Loucy (cell line): ENCODE measurements around the gene CDCP2.

Source experiments
- H2AFZ ChIP-seq: fragments of 200-600 bp; sonication (generic); 2 replicates; pipeline ENCODE4 v1.6.0; 2016; ENCODE audit warnings: antibody characterized with exemption, mild to moderate bottlenecking, low read length, moderate library complexity
- H3F3A ChIP-seq: fragments of 200-600 bp; 2 replicates; pipeline ENCODE4 v1.6.0; 2016; ENCODE audit warnings: antibody characterized with exemption, low read depth, mild to moderate bottlenecking
- H3K27me3 ChIP-seq: fragments of 200-600 bp; sonication (generic); 2 replicates; pipeline ENCODE4 v1.6.1; 2014; ENCODE audit warnings: low read length, mild to moderate bottlenecking; ENCODE audit not compliant: insufficient read depth, poor library complexity, severe bottlenecking
- H3K36me3 ChIP-seq: fragments of 200-600 bp; sonication (generic); 2 replicates; pipeline ENCODE4 v1.6.1; 2016; ENCODE audit warnings: low read length; ENCODE audit not compliant: insufficient read depth
- H3K4me1 ChIP-seq: fragments of 200-600 bp; sonication (generic); 2 replicates; pipeline ENCODE4 v1.5.1; 2014; ENCODE audit warnings: low read length, mild to moderate bottlenecking; ENCODE audit not compliant: insufficient read depth, poor library complexity, severe bottlenecking
- H3K4me2 ChIP-seq: fragments of 200-600 bp; sonication (generic); 2 replicates; pipeline ENCODE4 v1.6.0; 2014; ENCODE audit warnings: antibody characterized with exemption, low read length, low read depth, mild to moderate bottlenecking; ENCODE audit not compliant: poor library complexity, severe bottlenecking
- H3K4me3 ChIP-seq: fragments of 200-600 bp; sonication (generic); 2 replicates; pipeline ENCODE4 v1.5.1; 2014; ENCODE audit warnings: low read length, mild to moderate bottlenecking, mixed read lengths; ENCODE audit not compliant: poor library complexity, severe bottlenecking
- H3K79me2 ChIP-seq: fragments of 200-600 bp; sonication (generic); 2 replicates; pipeline ENCODE4 v1.6.1; 2014; ENCODE audit warnings: low read length; ENCODE audit not compliant: insufficient read depth
- H3K9ac ChIP-seq: fragments of 200-600 bp; sonication (generic); 2 replicates; pipeline ENCODE4 v1.6.0; 2014; ENCODE audit warnings: mild to moderate bottlenecking, low read depth, low read length, moderate library complexity; ENCODE audit not compliant: poor library complexity, severe bottlenecking
- H3K9me2 ChIP-seq: fragments of 200-600 bp; sonication (generic); replicated peaks from 2 replicates; pipeline ENCODE4 v1.6.1; 2016; ENCODE audit warnings: low read depth, low read length, mixed read lengths
- H3K9me3 ChIP-seq: fragments of 200-600 bp; sonication (generic); 2 replicates; pipeline ENCODE4 v1.6.1; 2014; ENCODE audit warnings: mild to moderate bottlenecking, antibody characterized with exemption, low read length, low read depth; ENCODE audit not compliant: insufficient read depth
- H4K20me1 ChIP-seq: fragments of 200-600 bp; sonication (generic); 2 replicates; pipeline ENCODE4 v1.6.0; 2014; ENCODE audit warnings: antibody characterized with exemption, low read length, mild to moderate bottlenecking; ENCODE audit not compliant: insufficient read depth, poor library complexity, severe bottlenecking
- EZH2phosphoT487 ChIP-seq: fragments of 200-600 bp; IDR thresholded peaks from 2 replicates; pipeline ENCODE4 v1.6.1; 2018; ENCODE audit warnings: antibody characterized with exemption, mild to moderate bottlenecking, moderate library complexity, borderline replicate concordance
- TF ChIP-seq, protein P1 (sequence below): fragments of 200-600 bp; sonication (generic); conservative IDR thresholded peaks from 2 replicates; pipeline ENCODE4 v1.5.1; 2014; ENCODE audit warnings: mild to moderate bottlenecking, antibody characterized with exemption, low read length

The CDCP2 gene

DNA sequence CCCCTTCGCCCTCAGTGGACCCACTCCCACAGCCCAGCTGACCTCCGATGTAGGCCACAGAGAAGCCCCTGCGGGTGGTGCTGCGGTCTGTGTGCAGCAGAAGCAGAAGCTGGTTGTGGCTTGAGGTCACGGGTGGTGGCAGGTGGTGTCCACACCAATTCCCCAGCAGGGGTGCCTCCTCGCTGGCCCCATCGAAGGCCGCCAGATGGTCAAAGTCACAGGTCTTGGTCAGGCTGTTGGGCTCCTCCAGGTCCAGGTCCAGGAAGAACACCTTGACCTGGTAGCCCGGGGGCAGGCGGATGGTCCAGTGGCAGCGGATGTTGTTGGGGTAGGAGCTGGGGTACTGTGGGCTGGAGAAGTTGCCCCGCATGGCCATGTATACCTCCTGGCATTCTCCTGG is 13.1 kb downstream of the CDCP2 start:
- H3F3A ChIP-seq = no peaks in the 10 kb centered on the region
- H3K9ac ChIP-seq = no peak overlapping the region

DNA sequence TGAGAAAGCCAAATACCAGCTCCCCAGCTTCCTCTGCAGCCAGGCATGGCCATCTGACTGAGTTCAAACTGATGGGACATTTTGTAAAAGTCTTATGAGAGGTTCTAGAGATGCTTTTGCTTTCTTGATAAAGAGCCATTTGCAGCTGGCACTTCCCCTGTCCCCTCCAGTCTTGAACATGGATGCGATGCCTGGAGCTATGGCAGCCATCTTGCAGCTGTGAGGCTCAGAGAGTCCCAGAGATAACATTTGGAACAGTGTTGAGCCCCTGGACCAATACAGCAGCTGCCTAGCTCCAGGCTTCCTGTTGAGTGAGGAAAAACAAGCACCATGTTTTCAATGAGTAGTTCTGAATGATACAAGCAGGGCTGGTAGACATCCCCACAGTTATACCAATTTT is 13.8 kb downstream of the CDCP2 start:
- Histone ChIP-seq H2AFZ (no peak overlapping the region), H3F3A (no peaks in the 10 kb centered on the region), H3K79me2 (no peaks in the 10 kb centered on the region), H3K27me3 (no peaks in the 10 kb centered on the region), H4K20me1 (no peaks in the 10 kb centered on the region), H3K9me2 (no peaks in the 10 kb centered on the region), H3K4me1 (no peaks in the 10 kb centered on the region), H3K36me3 (no peaks in the 10 kb centered on the region), H3K9me3 (no peaks in the 10 kb centered on the region), H3K4me2 (no peak overlapping the region), H3K9ac (no peak overlapping the region), H3K4me3 (no peak overlapping the region)
- TF ChIP-seq, protein P1, sequence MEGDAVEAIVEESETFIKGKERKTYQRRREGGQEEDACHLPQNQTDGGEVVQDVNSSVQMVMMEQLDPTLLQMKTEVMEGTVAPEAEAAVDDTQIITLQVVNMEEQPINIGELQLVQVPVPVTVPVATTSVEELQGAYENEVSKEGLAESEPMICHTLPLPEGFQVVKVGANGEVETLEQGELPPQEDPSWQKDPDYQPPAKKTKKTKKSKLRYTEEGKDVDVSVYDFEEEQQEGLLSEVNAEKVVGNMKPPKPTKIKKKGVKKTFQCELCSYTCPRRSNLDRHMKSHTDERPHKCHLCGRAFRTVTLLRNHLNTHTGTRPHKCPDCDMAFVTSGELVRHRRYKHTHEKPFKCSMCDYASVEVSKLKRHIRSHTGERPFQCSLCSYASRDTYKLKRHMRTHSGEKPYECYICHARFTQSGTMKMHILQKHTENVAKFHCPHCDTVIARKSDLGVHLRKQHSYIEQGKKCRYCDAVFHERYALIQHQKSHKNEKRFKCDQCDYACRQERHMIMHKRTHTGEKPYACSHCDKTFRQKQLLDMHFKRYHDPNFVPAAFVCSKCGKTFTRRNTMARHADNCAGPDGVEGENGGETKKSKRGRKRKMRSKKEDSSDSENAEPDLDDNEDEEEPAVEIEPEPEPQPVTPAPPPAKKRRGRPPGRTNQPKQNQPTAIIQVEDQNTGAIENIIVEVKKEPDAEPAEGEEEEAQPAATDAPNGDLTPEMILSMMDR = no peak
- TF ChIP-seq EZH2phosphoT487 = no peak

More for the DNA sequence above, 13.1 kb downstream of the CDCP2 start:
- no peak overlapping the region for H3K4me2 ChIP-seq
- H2AFZ ChIP-seq = no peak overlapping the region
- no peaks in the 10 kb centered on the region for H3K27me3 ChIP-seq
- H3K36me3 ChIP-seq = no peaks in the 10 kb centered on the region
- no peaks in the 10 kb centered on the region for H3K9me3 ChIP-seq
- no peaks in the 10 kb centered on the region for H4K20me1 ChIP-seq
- no peaks in the 10 kb centered on the region for H3K4me1 ChIP-seq
- H3K4me3 ChIP-seq = no peak overlapping the region
- no peaks in the 10 kb centered on the region for H3K9me2 ChIP-seq
- no peaks in the 10 kb centered on the region for H3K79me2 ChIP-seq
- TF ChIP-seq EZH2phosphoT487 = no peak
- TF ChIP-seq, protein P1 = no peak

DNA sequence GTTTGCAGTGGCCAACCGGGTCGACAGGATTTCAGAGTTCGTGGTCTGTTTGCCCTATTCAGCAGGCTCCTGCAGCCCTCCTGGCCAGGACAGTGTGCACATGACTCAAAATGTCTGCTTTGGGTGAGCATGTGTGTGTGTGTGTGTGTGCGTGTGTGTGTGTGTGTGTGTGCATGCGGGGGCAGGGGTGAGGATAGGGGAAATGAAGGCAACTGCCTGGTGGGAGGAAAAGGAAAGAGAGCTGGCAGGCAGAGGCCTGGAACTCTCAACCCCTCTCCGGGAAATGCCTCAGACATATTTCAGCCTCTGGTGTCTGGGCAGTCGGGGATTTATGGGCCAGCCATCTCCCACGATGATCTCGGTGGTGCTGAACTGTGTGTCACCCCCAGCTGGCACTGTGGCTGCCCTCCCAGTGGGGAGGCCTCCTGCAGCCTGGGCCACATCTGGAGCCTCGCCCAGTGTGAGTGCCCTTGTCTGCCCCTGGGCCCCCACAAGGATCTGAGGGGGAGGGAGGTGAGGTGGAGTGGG is 15.2 kb downstream of the CDCP2 start:
- TF ChIP-seq, protein P1 = no peak
- no peak for TF ChIP-seq EZH2phosphoT487
- Histone ChIP-seq H3K9ac (no peak overlapping the region), H2AFZ (no peak overlapping the region), H3K79me2 (no peaks in the 10 kb centered on the region), H3K4me2 (no peak overlapping the region), H3K27me3 (no peaks in the 10 kb centered on the region), H3K4me3 (no peak overlapping the region), H3K9me3 (no peaks in the 10 kb centered on the region), H4K20me1 (no peaks in the 10 kb centered on the region), H3K4me1 (no peaks in the 10 kb centered on the region), H3K36me3 (no peaks in the 10 kb centered on the region), H3K9me2 (no peaks in the 10 kb centered on the region), H3F3A (no peaks in the 10 kb centered on the region)
